GM21528 (cell line): Measurements from ENCODE around the gene PRKCE.

Source experiments
- ATAC-seq: cut with Tn5 transposase; IDR thresholded peaks from one replicate; pipeline ENCODE4 v1.9.1; 2021; ENCODE audit warnings: mild to moderate bottlenecking, moderate library complexity; ENCODE audit not compliant: unreplicated experiment, low FRiP score

Gene PRKCE

GRCh38 chr2:45918463-45919159 lies 267.1 kb downstream of the PRKCE start:
- no peak for ATAC-seq

GRCh38 chr2:45919160-45919650 lies 267.7 kb downstream of the PRKCE start:
- ATAC-seq: no peak

- ATAC-seq: no peak
These were observed 268.2 kb downstream of the PRKCE start for GRCh38 chr2:45919711-45920111.

GRCh38 chr2:45921921-45922320 lies 270.4 kb downstream of the PRKCE start:
- ATAC-seq: no peak

- ATAC-seq: no peak
These were observed 271.1 kb downstream of the PRKCE start for GRCh38 chr2:45922577-45922988.

GRCh38 chr2:45923701-45924100 lies 272.2 kb downstream of the PRKCE start:
- ATAC-seq: no peak

- no peak for ATAC-seq
These were observed 273.6 kb downstream of the PRKCE start for GRCh38 chr2:45925026-45925425.

GRCh38 chr2:45925636-45926366 lies 274.3 kb downstream of the PRKCE start:
- ATAC-seq: no peak

- no peak for ATAC-seq
These were observed 277.5 kb downstream of the PRKCE start for GRCh38 chr2:45928946-45929345.

GRCh38 chr2:45929674-45930395 lies 278.4 kb downstream of the PRKCE start:
- ATAC-seq: no peak

GRCh38 chr2:45930396-45930792 lies 278.9 kb downstream of the PRKCE start:
- no peak for ATAC-seq

- ATAC-seq: no peak
These were observed 281.0 kb downstream of the PRKCE start for GRCh38 chr2:45932278-45932975.

- ATAC-seq: no peak
These were observed 284.5 kb downstream of the PRKCE start for GRCh38 chr2:45935791-45936622.

- ATAC-seq: no peak
These were observed 285.1 kb downstream of the PRKCE start for GRCh38 chr2:45936623-45936979.

GRCh38 chr2:45937990-45938389 lies 286.5 kb downstream of the PRKCE start:
- no peak for ATAC-seq

- no peak for ATAC-seq
These were observed 287.4 kb downstream of the PRKCE start for GRCh38 chr2:45938649-45939511.

GRCh38 chr2:45941531-45942236 lies 290.2 kb downstream of the PRKCE start:
- ATAC-seq: no peak

- no peak for ATAC-seq
These were observed 290.8 kb downstream of the PRKCE start for GRCh38 chr2:45942237-45942738.
